A549 (cell line): Measurements from ENCODE around the gene TRAPPC12.

Experiments
- HDAC2 ChIP-seq: fragments of 200-600 bp; sonication (generic); IDR thresholded peaks from 2 replicates; pipeline ENCODE4 v1.6.1; 2016
- MAFK ChIP-seq: fragments of 450-650 bp; IDR thresholded peaks from 2 replicates; pipeline ENCODE4 v1.6.1; 2014; ENCODE audit not compliant: partially characterized antibody
- MAZ ChIP-seq: fragments of 150-350 bp; IDR thresholded peaks from 2 replicates; pipeline ENCODE4 v1.6.1; 2014; ENCODE audit warnings: antibody characterized with exemption, low read depth, low read length, borderline replicate concordance
- POLR2A ChIP-seq: IDR thresholded peaks from 2 replicates; pipeline ENCODE4 v1.6.1; 2012; ENCODE audit warnings: mild to moderate bottlenecking, low read length
- TP53 ChIP-seq: fragments of 250-450 bp; sonication (Bioruptor Pico); IDR thresholded peaks from 2 replicates; pipeline ENCODE4 v1.5.0; 2021; ENCODE audit warnings: mild to moderate bottlenecking, moderate library complexity

DNA sequence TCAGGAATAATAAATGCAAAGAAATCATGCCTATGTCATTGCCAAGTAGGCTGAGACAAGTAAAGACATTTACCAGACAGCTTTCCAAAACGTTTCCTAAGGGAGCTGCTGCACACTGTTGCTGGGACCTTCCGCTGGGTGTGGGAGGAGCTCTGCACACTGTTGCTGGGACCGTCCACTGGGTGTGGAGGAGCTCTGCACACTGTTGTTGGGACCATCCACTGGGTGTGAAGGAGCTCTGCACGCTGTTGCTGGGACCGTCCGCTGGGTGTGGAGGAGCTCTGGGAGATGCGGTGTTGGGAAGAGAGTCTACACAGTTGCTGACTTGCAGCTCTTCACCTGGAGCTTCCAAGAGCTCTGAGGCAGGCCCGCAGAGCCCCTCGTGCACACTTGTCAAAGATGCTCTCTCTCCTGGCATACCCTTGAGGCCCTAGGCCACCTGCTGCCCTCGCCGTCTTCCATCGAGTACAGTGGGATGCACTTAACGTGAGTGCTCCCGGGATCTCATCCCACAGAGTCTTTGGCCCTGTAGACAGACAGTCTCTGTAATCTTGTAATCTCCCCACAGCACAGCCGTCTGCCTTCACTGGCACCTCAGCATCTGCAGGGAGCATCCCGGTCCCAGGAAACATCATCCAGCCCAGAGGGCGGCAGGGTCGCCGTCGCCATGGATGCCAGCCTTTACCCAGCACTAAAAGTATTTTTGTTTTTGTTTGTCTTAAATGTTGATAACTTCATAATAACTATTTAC lies 51.4 kb downstream of the TRAPPC12 start:
- no peak for TF ChIP-seq MAFK
- no peak for TF ChIP-seq TP53 (CRISPR knock-in tag)
- no peak for TF ChIP-seq POLR2A
- TF ChIP-seq HDAC2, result no peak
- no peak for TF ChIP-seq MAZ
